IMR-90 (cell line): Measurements from ENCODE around the gene PDGFA. TPM values are rescaled to one million over a fixed set of nuclear protein-coding genes. Genes with fewer than 3 reads are reported as not detected.

Experiments
- ATAC-seq: fragments of 200-7000 bp; cut with Tn5 transposase; 2 replicates; pipeline ENCODE4 v1.9.1; 2020; ENCODE audit warnings: low read depth, mild to moderate bottlenecking, moderate library complexity
- BruUV-seq: library from RNA; stranded (reverse); fragments of 400-500 nt; replicated peaks from 2 replicates; lab custom pipeline; 2021; lab: Mats Ljungman, UMichigan
- CTCF ChIA-PET: fragments of 300-600 bp; formaldehyde crosslinking; extraction: SDS; loops from one replicate; lab custom pipeline; 2021; ENCODE audit warnings: antibody characterized with exemption; lab: Yijun Ruan, JAX
- POLR2A ChIA-PET: fragments of 300-600 bp; sonication (Branson Sonifier 250); formaldehyde crosslinking; loops from one replicate; lab custom pipeline; 2022; ENCODE audit warnings: antibody characterized with exemption; ENCODE audit not compliant: unreplicated experiment; lab: Charles Lee
- DNase-seq: peaks from one replicate; pipeline ENCODE4 v3.0.0; 2013
- H2AFZ ChIP-seq: replicated peaks from 2 replicates; pipeline ENCODE3; 2013; ENCODE audit warnings: low read length, mild to moderate bottlenecking; ENCODE audit not compliant: poor library complexity
- H2AK5ac ChIP-seq: 2 replicates; pipeline ENCODE4 v1.6.1; 2013; ENCODE audit warnings: low read depth, low read length, inconsistent platforms
- H2AK9ac ChIP-seq: replicated peaks from 2 replicates; pipeline ENCODE3; 2013; ENCODE audit warnings: mild to moderate bottlenecking, low read depth, low read length, moderate library complexity; ENCODE audit not compliant: poor library complexity
- H2BK120ac ChIP-seq: 2 replicates; pipeline ENCODE4 v1.6.1; 2013; ENCODE audit warnings: low read depth, low read length, inconsistent platforms
- H2BK15ac ChIP-seq: 3 replicates; pipeline ENCODE4 v1.6.1; 2013; ENCODE audit warnings: low read depth, low read length, inconsistent platforms
- H2BK20ac ChIP-seq: 2 replicates; pipeline ENCODE4 v1.6.1; 2013; ENCODE audit warnings: low read depth, mild to moderate bottlenecking, inconsistent platforms, low read length, moderate library complexity
- H2BK5ac ChIP-seq: 2 replicates; pipeline ENCODE4 v1.6.1; 2013; ENCODE audit warnings: mild to moderate bottlenecking, low read depth, low read length, inconsistent platforms; ENCODE audit not compliant: poor library complexity, severe bottlenecking
- H3K14ac ChIP-seq: replicated peaks from 2 replicates; pipeline ENCODE4 v1.6.1; 2013; ENCODE audit warnings: low read depth, low read length, inconsistent platforms
- H3K18ac ChIP-seq: 2 replicates; pipeline ENCODE4 v1.6.1; 2013; ENCODE audit warnings: low read depth, low read length, control low read depth
- H3K23ac ChIP-seq: 2 replicates; pipeline ENCODE4 v1.6.1; 2013; ENCODE audit warnings: low read depth, low read length, inconsistent platforms
- H3K27ac ChIP-seq: 2 replicates; pipeline ENCODE4 v1.5.1; 2013; ENCODE audit warnings: mild to moderate bottlenecking, control low read depth, low read length; ENCODE audit not compliant: insufficient read depth
- H3K27me3 ChIP-seq: 2 replicates; pipeline ENCODE4 v1.6.1; 2013; ENCODE audit warnings: low read length; ENCODE audit not compliant: control insufficient read depth, insufficient read depth
- H3K36me3 ChIP-seq: 2 replicates; pipeline ENCODE4 v1.6.1; 2013; ENCODE audit warnings: low read length, mixed read lengths; ENCODE audit not compliant: control insufficient read depth, insufficient read depth
- H3K4ac ChIP-seq: 2 replicates; pipeline ENCODE4 v1.6.1; 2013; ENCODE audit warnings: low read depth, low read length, inconsistent platforms
- H3K4me1 ChIP-seq: 2 replicates; pipeline ENCODE4 v1.6.1; 2013; ENCODE audit warnings: low read length, mixed read lengths; ENCODE audit not compliant: control insufficient read depth, insufficient read depth
- H3K4me2 ChIP-seq: 2 replicates; pipeline ENCODE4 v1.6.1; 2013; ENCODE audit warnings: low read depth, mild to moderate bottlenecking, control low read depth, low read length, moderate library complexity
- H3K4me3 ChIP-seq: 2 replicates; pipeline ENCODE4 v1.5.1; 2013; ENCODE audit warnings: low read depth, mild to moderate bottlenecking, control low read depth, low read length, moderate library complexity; ENCODE audit not compliant: insufficient read depth
- H3K56ac ChIP-seq: 2 replicates; pipeline ENCODE4 v1.6.1; 2013; ENCODE audit warnings: low read length, inconsistent platforms; ENCODE audit not compliant: insufficient read depth; ENCODE audit errors: extremely low read depth
- H3K79me1 ChIP-seq, 2 experiments: 2 replicates each; pipeline ENCODE4 v1.6.1; 2013; ENCODE audit warnings: low read length in 2 of 2, inconsistent platforms in 1 of 2, low read depth in 1 of 2
- H3K9ac ChIP-seq: 2 replicates; pipeline ENCODE4 v1.6.1; 2013; ENCODE audit warnings: low read depth, low read length, control low read depth
- H3K9me1 ChIP-seq: 2 replicates; pipeline ENCODE4 v1.6.1; 2013; ENCODE audit warnings: low read length, inconsistent platforms; ENCODE audit not compliant: insufficient read depth
- H3K9me3 ChIP-seq: 2 replicates; pipeline ENCODE4 v1.6.1; 2013; ENCODE audit warnings: low read length; ENCODE audit not compliant: control insufficient read depth, insufficient read depth
- H4K20me1 ChIP-seq: 2 replicates; pipeline ENCODE4 v1.6.1; 2013; ENCODE audit warnings: low read length, inconsistent platforms; ENCODE audit not compliant: insufficient read depth
- H4K5ac ChIP-seq: 2 replicates; pipeline ENCODE4 v1.6.1; 2013; ENCODE audit warnings: mild to moderate bottlenecking, low read depth, low read length, control low read depth
- H4K8ac ChIP-seq, 2 experiments: 2 replicates each; pipeline ENCODE4 v1.6.1; 2013; ENCODE audit warnings: low read depth in 2 of 2, low read length in 2 of 2, control low read depth in 1 of 2, inconsistent platforms in 1 of 2
- H4K91ac ChIP-seq: 2 replicates; pipeline ENCODE4 v1.6.1; 2013; ENCODE audit warnings: low read depth, low read length, inconsistent platforms; ENCODE audit not compliant: insufficient read depth
- CHD1 ChIP-seq: IDR thresholded peaks from 2 replicates; pipeline ENCODE4 v1.6.1; 2012; ENCODE audit warnings: low read depth, low read length, improper control_type of control experiment
- FOS ChIP-seq: fragments of 150-350 bp; IDR thresholded peaks from 2 replicates; pipeline ENCODE4 v1.6.1; 2016; ENCODE audit warnings: low read depth, low read length
- MAZ ChIP-seq: IDR thresholded peaks from 2 replicates; pipeline ENCODE4 v1.6.1; 2012; ENCODE audit warnings: low read depth, mild to moderate bottlenecking, low read length, improper control_type of control experiment, moderate library complexity, borderline replicate concordance
- MXI1 ChIP-seq: IDR thresholded peaks from 2 replicates; pipeline ENCODE4 v1.6.1; 2012; ENCODE audit warnings: low read depth, mild to moderate bottlenecking, low read length, moderate library complexity, borderline replicate concordance
- NFE2L2 ChIP-seq: fragments of 150-350 bp; IDR thresholded peaks from 2 replicates; pipeline ENCODE4 v1.6.1; 2016; ENCODE audit warnings: low read depth, mild to moderate bottlenecking, low read length
- POLR2A ChIP-seq: IDR thresholded peaks from 2 replicates; pipeline ENCODE4 v1.6.1; 2012; ENCODE audit warnings: mild to moderate bottlenecking, low read depth, low read length
- RAD21 ChIP-seq: IDR thresholded peaks from 2 replicates; pipeline ENCODE4 v1.6.1; 2012; ENCODE audit warnings: low read length, improper control_type of control experiment
- RCOR1 ChIP-seq: IDR thresholded peaks from 2 replicates; pipeline ENCODE4 v1.6.1; 2012; ENCODE audit warnings: mild to moderate bottlenecking, low read length, improper control_type of control experiment; ENCODE audit not compliant: insufficient replicate concordance
- RFX5 ChIP-seq: IDR thresholded peaks from 2 replicates; pipeline ENCODE4 v1.8.0; 2012; ENCODE audit warnings: low read depth, mild to moderate bottlenecking, low read length, moderate library complexity
- SMC3 ChIP-seq: fragments of 150-350 bp; IDR thresholded peaks from 2 replicates; pipeline ENCODE4 v1.6.1; 2016; ENCODE audit warnings: low read depth, mild to moderate bottlenecking, antibody characterized with exemption, low read length, moderate library complexity
- WGBS, 2 experiments: methylation state at CpG; one replicate each; pipeline versions ENCODE4 v1.1.5 to v1.1.7; 2013; ENCODE audit warnings: missing lambda C conversion rate in 2 of 2; ENCODE audit not compliant: insufficient read length in 1 of 2; ENCODE audit errors: extremely low coverage in 2 of 2; 5-methylcytosine and 5-hydroxymethylcytosine counted together
- dilution Hi-C: fragments of 300-500 bp; cut with HindIII; formaldehyde crosslinking; loops from one replicate; pipeline ENCODE4 v1.14.3; 2018; ENCODE audit warnings: low sequenced_read_pairs; ENCODE audit not compliant: unreplicated experiment
- in situ Hi-C: fragments of 300-500 bp; cut with MboI; formaldehyde crosslinking; loops from 3 replicates; pipeline ENCODE4 v1.14.3; 2019; ENCODE audit warnings: low sequenced_read_pairs, inconsistent platforms, mixed read lengths
- intact Hi-C: fragments of 100-400 bp; cut with micrococcal nuclease; formaldehyde crosslinking; loops from 2 replicates; pipeline ENCODE4 v1.10.0; 2022
- polyA plus RNA-seq, 3 experiments: library from polyadenylated mRNA; depleted of rRNA; stranded (reverse); fragments of >200 nt; gene quantifications; 2 replicates each; pipeline ENCODE4 v1.2.3, GENCODE V29; 2012; ENCODE audit warnings: low replicate concordance in 1 of 3
- total RNA-seq: library from RNA; depleted of rRNA; stranded (reverse); fragments of >200 nt; gene quantifications from 2 replicates; pipeline ENCODE4 v1.2.3, GENCODE V29; 2012
- TF ChIP-seq, protein P1 (sequence below): conservative IDR thresholded peaks from 2 replicates; pipeline ENCODE4 v1.5.1; 2012; ENCODE audit warnings: mild to moderate bottlenecking, low read depth, low read length, improper control_type of control experiment
- TF ChIP-seq, protein P2 (sequence below): fragments of 150-350 bp; IDR thresholded peaks from 2 replicates; pipeline ENCODE4 v1.6.1; 2016; ENCODE audit warnings: low read depth, mild to moderate bottlenecking, low read length, moderate library complexity, borderline replicate concordance
- TF ChIP-seq, protein P3 (sequence below): fragments of 150-350 bp; IDR thresholded peaks from 2 replicates; pipeline ENCODE4 v1.6.1; 2017; ENCODE audit warnings: mild to moderate bottlenecking, antibody characterized with exemption, low read length, low read depth

PDGFA gene
- total and polyA plus RNA-seq, 2 of the 4 experiments (the other 2 are of a cell fraction): 3.3 to 3.8 TPM

DNA sequence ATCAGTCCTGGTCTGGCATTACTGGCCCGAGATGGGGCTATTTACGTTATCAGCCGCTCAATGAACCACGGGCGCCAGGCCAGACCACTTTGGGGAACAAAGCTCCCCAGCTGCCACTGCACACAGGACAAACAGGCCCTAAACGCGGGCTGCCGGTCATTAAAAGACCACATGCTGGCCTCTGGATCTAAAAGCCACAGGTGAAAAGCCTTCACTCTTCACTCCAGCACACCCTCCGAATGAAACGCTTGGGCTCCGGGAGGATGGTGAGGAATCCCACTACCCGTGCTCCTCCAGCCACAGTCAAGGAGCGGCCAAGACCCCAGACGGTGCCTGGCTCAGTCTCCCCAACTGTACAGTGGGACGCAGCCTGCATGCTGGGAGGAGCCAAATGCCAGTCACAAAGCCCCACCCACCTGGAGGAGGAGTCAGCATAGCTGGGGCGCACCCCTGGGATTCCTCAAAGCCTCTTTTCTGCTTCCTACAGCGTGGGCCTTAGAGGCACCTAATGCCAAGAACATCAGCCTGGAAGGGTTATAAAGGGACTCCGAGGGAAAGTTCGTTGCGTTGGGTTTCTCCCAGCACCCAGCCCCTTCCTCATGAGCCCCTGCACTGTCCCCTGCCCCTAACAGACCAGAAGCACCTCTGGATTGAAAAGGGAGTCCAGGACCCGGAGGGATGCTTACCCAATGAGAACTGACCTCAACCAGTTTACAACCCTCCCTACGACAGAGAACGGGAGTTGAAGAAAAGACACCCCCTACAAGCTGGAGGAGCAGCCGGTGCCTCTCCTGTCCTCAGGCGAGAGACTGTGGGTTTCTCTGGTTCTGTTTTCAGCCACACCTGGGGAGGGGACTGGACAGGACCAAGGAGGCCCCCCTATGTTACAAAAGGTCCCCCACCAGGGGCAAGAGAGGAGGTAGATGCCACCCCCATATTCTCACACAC, 4.7 kb downstream of the PDGFA start:
- H3K9ac ChIP-seq: no peak overlapping the region
- no peaks in the 10 kb centered on the region; the same call in 1 of the 2 replicates for H4K20me1 ChIP-seq

More for the DNA sequence above, 4.7 kb downstream of the PDGFA start:
- no peak overlapping the region for H2BK120ac ChIP-seq
- H4K8ac ChIP-seq: peak overlapping the region in 1 of 2 experiments; percentile 82; a peak in 2 of 4 replicates
- H3K27me3 ChIP-seq: no peaks in the 10 kb centered on the region
- TF ChIP-seq RCOR1: no peak
- TF ChIP-seq NFE2L2: no peak
- TF ChIP-seq FOS: no peak
- TF ChIP-seq RAD21: no peak
- TF ChIP-seq RFX5: no peak
- no peak for TF ChIP-seq CHD1
- TF ChIP-seq MXI1: no peak
- no peak for TF ChIP-seq SMC3
- TF ChIP-seq, protein P1, sequence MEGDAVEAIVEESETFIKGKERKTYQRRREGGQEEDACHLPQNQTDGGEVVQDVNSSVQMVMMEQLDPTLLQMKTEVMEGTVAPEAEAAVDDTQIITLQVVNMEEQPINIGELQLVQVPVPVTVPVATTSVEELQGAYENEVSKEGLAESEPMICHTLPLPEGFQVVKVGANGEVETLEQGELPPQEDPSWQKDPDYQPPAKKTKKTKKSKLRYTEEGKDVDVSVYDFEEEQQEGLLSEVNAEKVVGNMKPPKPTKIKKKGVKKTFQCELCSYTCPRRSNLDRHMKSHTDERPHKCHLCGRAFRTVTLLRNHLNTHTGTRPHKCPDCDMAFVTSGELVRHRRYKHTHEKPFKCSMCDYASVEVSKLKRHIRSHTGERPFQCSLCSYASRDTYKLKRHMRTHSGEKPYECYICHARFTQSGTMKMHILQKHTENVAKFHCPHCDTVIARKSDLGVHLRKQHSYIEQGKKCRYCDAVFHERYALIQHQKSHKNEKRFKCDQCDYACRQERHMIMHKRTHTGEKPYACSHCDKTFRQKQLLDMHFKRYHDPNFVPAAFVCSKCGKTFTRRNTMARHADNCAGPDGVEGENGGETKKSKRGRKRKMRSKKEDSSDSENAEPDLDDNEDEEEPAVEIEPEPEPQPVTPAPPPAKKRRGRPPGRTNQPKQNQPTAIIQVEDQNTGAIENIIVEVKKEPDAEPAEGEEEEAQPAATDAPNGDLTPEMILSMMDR: no peak
- TF ChIP-seq, protein P2, sequence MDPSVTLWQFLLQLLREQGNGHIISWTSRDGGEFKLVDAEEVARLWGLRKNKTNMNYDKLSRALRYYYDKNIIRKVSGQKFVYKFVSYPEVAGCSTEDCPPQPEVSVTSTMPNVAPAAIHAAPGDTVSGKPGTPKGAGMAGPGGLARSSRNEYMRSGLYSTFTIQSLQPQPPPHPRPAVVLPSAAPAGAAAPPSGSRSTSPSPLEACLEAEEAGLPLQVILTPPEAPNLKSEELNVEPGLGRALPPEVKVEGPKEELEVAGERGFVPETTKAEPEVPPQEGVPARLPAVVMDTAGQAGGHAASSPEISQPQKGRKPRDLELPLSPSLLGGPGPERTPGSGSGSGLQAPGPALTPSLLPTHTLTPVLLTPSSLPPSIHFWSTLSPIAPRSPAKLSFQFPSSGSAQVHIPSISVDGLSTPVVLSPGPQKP: no peak
- TF ChIP-seq, protein P3, sequence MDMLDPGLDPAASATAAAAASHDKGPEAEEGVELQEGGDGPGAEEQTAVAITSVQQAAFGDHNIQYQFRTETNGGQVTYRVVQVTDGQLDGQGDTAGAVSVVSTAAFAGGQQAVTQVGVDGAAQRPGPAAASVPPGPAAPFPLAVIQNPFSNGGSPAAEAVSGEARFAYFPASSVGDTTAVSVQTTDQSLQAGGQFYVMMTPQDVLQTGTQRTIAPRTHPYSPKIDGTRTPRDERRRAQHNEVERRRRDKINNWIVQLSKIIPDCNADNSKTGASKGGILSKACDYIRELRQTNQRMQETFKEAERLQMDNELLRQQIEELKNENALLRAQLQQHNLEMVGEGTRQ: no peak
- TF ChIP-seq POLR2A: no peak
- TF ChIP-seq MAZ: no peak
- no peaks in the 10 kb centered on the region for H3K9me3 ChIP-seq
- no peak overlapping the region for H2AFZ ChIP-seq
- no peak overlapping the region for H4K5ac ChIP-seq
- H2AK9ac ChIP-seq: peak overlapping the region; percentile 88
- no peak for ATAC-seq
- dilution Hi-C loops (no loop called here), intact Hi-C loops (loop anchor here (5.0 to 10.0 kb wide), 2 partner anchors 212 to 360 kb away; partner anchors contain the start of genes DNAAF5, GET4 and PRKAR1B), in situ Hi-C loops (no loop called here)
- H3K79me1 ChIP-seq: peaks cover 0 to 32% of the 10 kb centered on the region in 2 experiments; a peak in 3 of 4 replicates
- H4K91ac ChIP-seq: no peak overlapping the region; the same call in 1 of the 2 replicates
- no peak overlapping the region for H3K14ac ChIP-seq
- H2BK15ac ChIP-seq: no peak overlapping the region
- ChIA-PET CTCF (no interaction called here), POLR2A (no interaction called here)
- 62% methylated on average over 6 of the region's 25 CpGs; no CpG with 5 or more reads in 1 of the 2 experiments for WGBS, 2 experiments
- H3K23ac ChIP-seq: no peak overlapping the region
- 0 out of 2 replicates have a peak, but pooled peaks cover 1% of the 10 kb centered on the region for H3K36me3 ChIP-seq
- DNase-seq: no peak
- no peak overlapping the region for H3K18ac ChIP-seq
- no peak overlapping the region for H3K4me3 ChIP-seq
- BruUV-seq: no TSS peak
- H2BK5ac ChIP-seq: peak overlapping the region; percentile 22
- peaks cover 4% of the 10 kb centered on the region for H3K4me1 ChIP-seq
- peak overlapping the region; percentile 74 for H2AK5ac ChIP-seq
- peak overlapping the region; percentile 70 for H3K4ac ChIP-seq
- H2BK20ac ChIP-seq: peak overlapping the region; percentile 27; the same call in 1 of the 2 replicates
- H3K56ac ChIP-seq: no peak overlapping the region
- no peak overlapping the region for H3K27ac ChIP-seq
- H3K4me2 ChIP-seq: no peak overlapping the region
- peaks cover 6% of the 10 kb centered on the region; the same call in 1 of the 2 replicates for H3K9me1 ChIP-seq
